K562 (cell line): ENCODE measurements around the gene ZFYVE21. TPM values are rescaled to one million over a fixed set of nuclear protein-coding genes. Genes with fewer than 3 reads are reported as not detected.

Source experiments
- FOXK2 ChIP-seq, 2 experiments: fragments of 450-650 bp; IDR thresholded peaks in 1 of 2; conservative IDR thresholded peaks in 1 of 2; 2 replicates each; pipeline ENCODE4 v1.6.1; 2016; ENCODE audit warnings: low read depth in 2 of 2, mild to moderate bottlenecking in 1 of 2
- KDM5B ChIP-seq: fragments of 200-600 bp; sonication (generic); IDR thresholded peaks from 2 replicates; pipeline ENCODE4 v1.6.1; 2012; ENCODE audit warnings: low read depth, mild to moderate bottlenecking, moderate library complexity, low read length, control low read depth, inconsistent platforms; ENCODE audit not compliant: insufficient replicate concordance
- NCOA6 ChIP-seq: fragments of 450-650 bp; IDR thresholded peaks from 2 replicates; pipeline ENCODE4 v1.6.1; 2017; ENCODE audit warnings: mild to moderate bottlenecking
- PTRF ChIP-seq: fragments of 450-650 bp; IDR thresholded peaks from 2 replicates; pipeline ENCODE4 v1.6.1; 2016; ENCODE audit warnings: mild to moderate bottlenecking, missing genetic modification characterization, missing compliant biosample characterization
- SMC3 ChIP-seq: conservative IDR thresholded peaks from 2 replicates; pipeline ENCODE4 v1.6.1; 2011; ENCODE audit warnings: low read depth, low read length, improper control_type of control experiment; ENCODE audit not compliant: insufficient read depth
- TEAD2 ChIP-seq: fragments of 450-650 bp; IDR thresholded peaks from 2 replicates; pipeline ENCODE4 v1.6.1; 2016; ENCODE audit warnings: missing genetic modification characterization, control low read depth, missing compliant biosample characterization
- ZBTB7A ChIP-seq: IDR thresholded peaks from 2 replicates; pipeline ENCODE4 v1.6.1; 2011; ENCODE audit warnings: low read depth, mild to moderate bottlenecking, low read length, moderate library complexity, borderline replicate concordance; ENCODE audit not compliant: control insufficient read depth
- ZNF408 ChIP-seq: fragments of 250-450 bp; sonication (Bioruptor Pico); IDR thresholded peaks from 2 replicates; pipeline ENCODE4 v1.4.0; 2020; ENCODE audit warnings: low read depth, mild to moderate bottlenecking, moderate library complexity
- ZNF639 ChIP-seq, 2 experiments: fragments of 200-800 bp in 1 of 2; sonication (Bioruptor generic) in 1 of 2; sonication (generic) in 1 of 2; formaldehyde crosslinking in 1 of 2; IDR thresholded peaks in 1 of 2; conservative IDR thresholded peaks in 1 of 2; 2 replicates each; pipeline versions ENCODE4 v1.5.0 to v1.6.1; 2016 to 2020; ENCODE audit warnings: missing compliant biosample characterization in 1 of 2, missing genetic modification characterization in 1 of 2, missing genetic modification reagents in 1 of 2
- ZNF764 ChIP-seq: fragments of 250-450 bp; sonication (Bioruptor Pico); IDR thresholded peaks from 2 replicates; pipeline ENCODE4 v1.4.0; 2020; ENCODE audit warnings: low read depth, mild to moderate bottlenecking, moderate library complexity
- polyA plus RNA-seq, 8 experiments: library from polyadenylated mRNA; depleted of rRNA in 4 of 8; stranded (reverse) in 5 of 8; unstranded in 3 of 8; fragments of >200 nt; fragmentation: Nextera tagmentation in 2 of 8; fragmentation: Illumina TruSeq in 1 of 8; extraction: Ambion mirVana in 2 of 8; extraction: Trizol in 1 of 8; gene quantifications; 2 replicates each; pipeline versions ENCODE4 v1.2.1 to v1.2.3, GENCODE V29; 2011 to 2014; ENCODE audit warnings: inconsistent platforms in 1 of 8, missing spikeins in 1 of 8
- total RNA-seq, 7 experiments: library from RNA; depleted of rRNA in 6 of 7; stranded (reverse); fragments of >200 nt in 6 of 7; fragmentation: Illumina TruSeq in 2 of 7; extraction: Trizol in 2 of 7; gene quantifications; 2 replicates each; pipeline versions ENCODE4 v1.2.1 to v1.2.3, GENCODE V29; 2011 to 2021; ENCODE audit warnings: low replicate concordance in 1 of 7
- TF ChIP-seq, protein P1 (sequence below): fragments of 450-650 bp; IDR thresholded peaks from 2 replicates; pipeline ENCODE4 v1.7.1; 2018; ENCODE audit warnings: mild to moderate bottlenecking, low read depth; ENCODE audit not compliant: partially characterized antibody
- TF ChIP-seq, protein P2 (sequence below): fragments of 450-650 bp; formaldehyde crosslinking; IDR thresholded peaks from 2 replicates; pipeline ENCODE4 v1.4.0; 2020; ENCODE audit warnings: mild to moderate bottlenecking, moderate library complexity

ZFYVE21 gene
- total and polyA plus RNA-seq, 9 of the 15 experiments (the other 6 are each of a cell fraction or from before 2014, with no cell fraction given): 0.90 to 23.1 (median 15.6) TPM

GRCh38 chr14:103715052-103716000 lies at the start of gene ZFYVE21, which contains the start of gene XRCC3 (continued):
- TF ChIP-seq ZNF639 (CRISPR knock-in tag; conservative IDR thresholded peaks at IDR 0.05 in 1 of 2, IDR thresholded peaks at IDR 0.05 in 1 of 2) (no peak), KDM5B (no peak), NCOA6 (no peak), ZNF764 (no peak), PTRF (no peak), ZNF408 (no peak), TEAD2 (tag) (no peak), ZBTB7A (0 out of 2 replicates have a peak, but pooled peaks have one; percentile 31), SMC3 (no peak), FOXK2 (conservative IDR thresholded peaks at IDR 0.05 in 1 of 2, IDR thresholded peaks at IDR 0.05 in 1 of 2; ENCODE audit: low read depth in 2 of 2) (no peak)
- TF ChIP-seq, protein P1, sequence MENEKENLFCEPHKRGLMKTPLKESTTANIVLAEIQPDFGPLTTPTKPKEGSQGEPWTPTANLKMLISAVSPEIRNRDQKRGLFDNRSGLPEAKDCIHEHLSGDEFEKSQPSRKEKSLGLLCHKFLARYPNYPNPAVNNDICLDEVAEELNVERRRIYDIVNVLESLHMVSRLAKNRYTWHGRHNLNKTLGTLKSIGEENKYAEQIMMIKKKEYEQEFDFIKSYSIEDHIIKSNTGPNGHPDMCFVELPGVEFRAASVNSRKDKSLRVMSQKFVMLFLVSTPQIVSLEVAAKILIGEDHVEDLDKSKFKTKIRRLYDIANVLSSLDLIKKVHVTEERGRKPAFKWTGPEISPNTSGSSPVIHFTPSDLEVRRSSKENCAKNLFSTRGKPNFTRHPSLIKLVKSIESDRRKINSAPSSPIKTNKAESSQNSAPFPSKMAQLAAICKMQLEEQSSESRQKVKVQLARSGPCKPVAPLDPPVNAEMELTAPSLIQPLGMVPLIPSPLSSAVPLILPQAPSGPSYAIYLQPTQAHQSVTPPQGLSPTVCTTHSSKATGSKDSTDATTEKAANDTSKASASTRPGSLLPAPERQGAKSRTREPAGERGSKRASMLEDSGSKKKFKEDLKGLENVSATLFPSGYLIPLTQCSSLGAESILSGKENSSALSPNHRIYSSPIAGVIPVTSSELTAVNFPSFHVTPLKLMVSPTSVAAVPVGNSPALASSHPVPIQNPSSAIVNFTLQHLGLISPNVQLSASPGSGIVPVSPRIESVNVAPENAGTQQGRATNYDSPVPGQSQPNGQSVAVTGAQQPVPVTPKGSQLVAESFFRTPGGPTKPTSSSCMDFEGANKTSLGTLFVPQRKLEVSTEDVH: peak; percentile 74
- TF ChIP-seq, protein P2, sequence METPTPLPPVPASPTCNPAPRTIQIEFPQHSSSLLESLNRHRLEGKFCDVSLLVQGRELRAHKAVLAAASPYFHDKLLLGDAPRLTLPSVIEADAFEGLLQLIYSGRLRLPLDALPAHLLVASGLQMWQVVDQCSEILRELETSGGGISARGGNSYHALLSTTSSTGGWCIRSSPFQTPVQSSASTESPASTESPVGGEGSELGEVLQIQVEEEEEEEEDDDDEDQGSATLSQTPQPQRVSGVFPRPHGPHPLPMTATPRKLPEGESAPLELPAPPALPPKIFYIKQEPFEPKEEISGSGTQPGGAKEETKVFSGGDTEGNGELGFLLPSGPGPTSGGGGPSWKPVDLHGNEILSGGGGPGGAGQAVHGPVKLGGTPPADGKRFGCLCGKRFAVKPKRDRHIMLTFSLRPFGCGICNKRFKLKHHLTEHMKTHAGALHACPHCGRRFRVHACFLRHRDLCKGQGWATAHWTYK (CRISPR knock-in tag): no peak
